Naive B cell (primary cell): ENCODE results near the gene ANXA11. TPM values are rescaled to one million over a fixed set of nuclear protein-coding genes. Genes with fewer than 3 reads are reported as not detected.
"Not testable (repeated sequence)": the region's sequence is repeated elsewhere in the genome, so short reads cannot be mapped to it uniquely, and the experiment has no call there.

Experiments
- ATAC-seq, 2 donors: fragments of 150-1000 bp; cut with Tn5 transposase; 2 replicates each; pipeline ENCODE4 v1.10.0; 2021; ENCODE audit warnings: low read depth in 2 of 2, mild to moderate bottlenecking in 2 of 2, moderate library complexity in 2 of 2
- DNase-seq: peaks from one replicate; pipeline ENCODE4 v3.0.0; 2022
- H3K27ac Mint-ChIP-seq, 6 donors: one replicate each; pipeline ENCODE4 v1.8.0; 2020 to 2022; ENCODE audit warnings: mild to moderate bottlenecking in 6 of 6, mixed read lengths in 6 of 6, moderate library complexity in 5 of 6, inconsistent platforms in 2 of 6
- H3K27me3 Mint-ChIP-seq, 3 donors: one replicate each; pipeline ENCODE4 v1.8.0; 2021 to 2022; ENCODE audit warnings: mixed read lengths in 3 of 3, mild to moderate bottlenecking in 1 of 3
- H3K36me3 Mint-ChIP-seq, 2 donors: one replicate each; pipeline ENCODE4 v1.8.0; 2020 to 2022; ENCODE audit warnings: mixed read lengths in 2 of 2, inconsistent platforms in 1 of 2, mild to moderate bottlenecking in 1 of 2
- H3K4me1 Mint-ChIP-seq, 3 donors: one replicate each; pipeline ENCODE4 v1.8.0; 2020 to 2022; ENCODE audit warnings: mixed read lengths in 3 of 3, inconsistent platforms in 1 of 3, mild to moderate bottlenecking in 1 of 3, moderate library complexity in 1 of 3
- H3K4me3 Mint-ChIP-seq, 8 donors: one replicate each; pipeline ENCODE4 v1.8.0; 2020 to 2022; ENCODE audit warnings: mild to moderate bottlenecking in 8 of 8, mixed read lengths in 8 of 8, moderate library complexity in 8 of 8, inconsistent platforms in 2 of 8
- H3K9me3 Mint-ChIP-seq, 7 donors: one replicate each; pipeline ENCODE4 v1.8.0; 2020 to 2022; ENCODE audit warnings: mixed read lengths in 7 of 7, mild to moderate bottlenecking in 5 of 7, inconsistent platforms in 2 of 7, moderate library complexity in 1 of 7
- polyA plus RNA-seq, 6 donors: library from polyadenylated mRNA; unstranded; fragments of 300-500 nt; fragmentation: Illumina TruSeq; gene quantifications; one replicate each; pipeline ENCODE4 v1.2.3, GENCODE V29; 2021; ENCODE audit warnings: low read depth in 6 of 6

ANXA11 gene
- polyA plus RNA-seq, 6 donors from 2014 or later = 146 to 167 (median 157) TPM

- no peak overlapping the region for H3K4me3 Mint-ChIP-seq
- peaks cover 0 to 4% (median 0%) of the 10 kb centered on the region in 3 donors for H3K4me1 Mint-ChIP-seq
- H3K27ac Mint-ChIP-seq = peak overlapping the region in 1 of 6 donors; percentile 26
- no peaks in the 10 kb centered on the region for H3K27me3 Mint-ChIP-seq
- H3K36me3 Mint-ChIP-seq = peaks cover 24 to 77% of the 10 kb centered on the region in 2 donors
- ATAC-seq = no peak
- peaks cover 0 to 5% (median 2%) of the 10 kb centered on the region in 7 donors for H3K9me3 Mint-ChIP-seq
- no peak for DNase-seq
Measured at GRCh38 chr10:80154626-80154977, 50.7 kb downstream of the ANXA11 start.

- H3K36me3 Mint-ChIP-seq = peaks cover 34 to 78% of the 10 kb centered on the region in 2 donors
- H3K27ac Mint-ChIP-seq = peak overlapping the region in 2 of 6 donors; percentile 25 to 45
- no peak overlapping the region for H3K4me3 Mint-ChIP-seq
- no peaks in the 10 kb centered on the region for H3K27me3 Mint-ChIP-seq
- ATAC-seq (no peak), DNase-seq (no peak)
- H3K9me3 Mint-ChIP-seq = peaks cover 0 to 6% (median 3%) of the 10 kb centered on the region in 7 donors
- H3K4me1 Mint-ChIP-seq = peaks cover 0 to 4% (median 0%) of the 10 kb centered on the region in 3 donors
Measured at GRCh38 chr10:80153460-80153859, 51.9 kb downstream of the ANXA11 start.

GRCh38 chr10:80152820-80153219 is 52.5 kb downstream of the ANXA11 start:
- Mint-ChIP-seq H3K9me3 (peaks cover 0 to 6% (median 3%) of the 10 kb centered on the region in 7 donors), H3K36me3 (peaks cover 34 to 73% of the 10 kb centered on the region in 2 donors), H3K27ac (peak overlapping the region in 3 of 6 donors; percentile 52 to 86 (median 66)), H3K4me3 (peak overlapping the region in 1 of 8 donors; percentile 69), H3K27me3 (no peaks in the 10 kb centered on the region), H3K4me1 (peaks cover 0 to 4% (median under 1%) of the 10 kb centered on the region in 3 donors)
- DNase-seq (no peak), ATAC-seq (no peak)

GRCh38 chr10:80150172-80150571 is 55.2 kb downstream of the ANXA11 start:
- no peak for ATAC-seq
- H3K9me3 Mint-ChIP-seq = peaks cover 0 to 6% (median 3%) of the 10 kb centered on the region in 7 donors
- peaks cover 27 to 49% of the 10 kb centered on the region in 2 donors for H3K36me3 Mint-ChIP-seq
- no peak overlapping the region for H3K4me3 Mint-ChIP-seq
- no peak for DNase-seq
- peaks cover 4 to 18% (median 5%) of the 10 kb centered on the region in 3 donors for H3K4me1 Mint-ChIP-seq
- H3K27me3 Mint-ChIP-seq = no peaks in the 10 kb centered on the region
- peak overlapping the region in 1 of 6 donors; percentile 66 for H3K27ac Mint-ChIP-seq

GRCh38 chr10:80149123-80149522 is 56.2 kb downstream of the ANXA11 start:
- Mint-ChIP-seq H3K9me3 (peaks cover 0 to 6% (median 3%) of the 10 kb centered on the region in 7 donors), H3K4me1 (peaks cover 11 to 26% (median 13%) of the 10 kb centered on the region in 3 donors), H3K4me3 (no peak overlapping the region), H3K36me3 (peaks cover 20 to 41% of the 10 kb centered on the region in 2 donors), H3K27me3 (no peaks in the 10 kb centered on the region), H3K27ac (peak overlapping the region in 2 of 6 donors; percentile 1 to 69)
- ATAC-seq = no peak
- DNase-seq = no peak

GRCh38 chr10:80148166-80148805 is 57.1 kb downstream of the ANXA11 start:
- Mint-ChIP-seq H3K27ac (peak overlapping the region in 2 of 6 donors; percentile 85 to 88), H3K4me1 (peaks cover 17 to 34% (median 19%) of the 10 kb centered on the region in 3 donors), H3K4me3 (no peak overlapping the region), H3K9me3 (peaks cover 0 to 6% (median 3%) of the 10 kb centered on the region in 7 donors), H3K36me3 (peaks cover 20 to 36% of the 10 kb centered on the region in 2 donors), H3K27me3 (no peaks in the 10 kb centered on the region)
- DNase-seq = no peak
- no peak for ATAC-seq

- Mint-ChIP-seq H3K27ac (peak overlapping the region in 1 of 6 donors; percentile 18), H3K36me3 (peaks cover 20 to 23% of the 10 kb centered on the region in 2 donors), H3K27me3 (peaks cover 0 to 2% (median 1%) of the 10 kb centered on the region in 3 donors), H3K4me1 (peaks cover 17 to 31% (median 19%) of the 10 kb centered on the region in 3 donors), H3K9me3 (peaks cover 0 to 6% (median 3%) of the 10 kb centered on the region in 7 donors), H3K4me3 (peak overlapping the region in 1 of 8 donors; percentile 33)
- DNase-seq (no peak), ATAC-seq (no peak)
Measured at GRCh38 chr10:80146918-80147317, 58.4 kb downstream of the ANXA11 start.

- not testable (repeated sequence) for DNase-seq, H3K9me3 Mint-ChIP-seq, ATAC-seq
- Mint-ChIP-seq H3K27me3 (peaks cover 4 to 15% (median 14%) of the 10 kb centered on the region in 3 donors), H3K4me3 (peak overlapping the region in 3 of 8 donors; percentile 1 to 16 (median 15)), H3K4me1 (peaks cover 17 to 31% (median 19%) of the 10 kb centered on the region in 3 donors), H3K27ac (peak overlapping the region in 5 of 6 donors; percentile 39 to 75 (median 53)), H3K36me3 (peaks cover 15 to 16% of the 10 kb centered on the region in 2 donors)
Measured at GRCh38 chr10:80145406-80146308, 59.7 kb downstream of the ANXA11 start.

GRCh38 chr10:80144696-80145131 is 60.6 kb downstream of the ANXA11 start:
- Mint-ChIP-seq H3K27ac (peak overlapping the region; percentile 80 to 95 (median 90)), H3K27me3 (peaks cover 11 to 24% (median 23%) of the 10 kb centered on the region in 3 donors), H3K36me3 (peaks cover 10% of the 10 kb centered on the region in 2 donors), H3K4me1 (peaks cover 17 to 31% (median 19%) of the 10 kb centered on the region in 3 donors), H3K4me3 (peak overlapping the region; percentile 72 to 87 (median 82)), H3K9me3 (peaks cover 0 to 6% (median 0%) of the 10 kb centered on the region in 7 donors)
- peak; percentile 36 to 42 for ATAC-seq
- DNase-seq = no peak

- Mint-ChIP-seq H3K27me3 (peaks cover 11 to 29% (median 28%) of the 10 kb centered on the region in 3 donors), H3K4me3 (peak overlapping the region; percentile 72 to 87 (median 83)), H3K27ac (peak overlapping the region; percentile 80 to 95 (median 90)), H3K9me3 (peaks cover 0 to 2% (median 0%) of the 10 kb centered on the region in 7 donors), H3K36me3 (peaks cover 4 to 6% of the 10 kb centered on the region in 2 donors), H3K4me1 (peaks cover 17 to 31% (median 19%) of the 10 kb centered on the region in 3 donors)
- ATAC-seq (peak; percentile 68 to 70), DNase-seq (peak; percentile 38)
Measured at GRCh38 chr10:80144067-80144695, 61.2 kb downstream of the ANXA11 start.

GRCh38 chr10:80141696-80142460 is 63.5 kb downstream of the ANXA11 start:
- H3K27ac Mint-ChIP-seq = no peak overlapping the region
- peaks cover 14 to 23% (median 17%) of the 10 kb centered on the region in 3 donors for H3K4me1 Mint-ChIP-seq
- no peaks in the 10 kb centered on the region for H3K36me3 Mint-ChIP-seq
- no peaks in the 10 kb centered on the region for H3K9me3 Mint-ChIP-seq
- no peak overlapping the region for H3K4me3 Mint-ChIP-seq
- ATAC-seq (no peak), DNase-seq (no peak)
- H3K27me3 Mint-ChIP-seq = peaks cover 11 to 41% (median 30%) of the 10 kb centered on the region in 3 donors

- no peaks in the 10 kb centered on the region for H3K9me3 Mint-ChIP-seq
- no peaks in the 10 kb centered on the region for H3K36me3 Mint-ChIP-seq
- DNase-seq (no peak), ATAC-seq (no peak)
- no peak overlapping the region for H3K4me3 Mint-ChIP-seq
- peaks cover 13 to 16% (median 14%) of the 10 kb centered on the region in 3 donors for H3K4me1 Mint-ChIP-seq
- H3K27me3 Mint-ChIP-seq = peaks cover 11 to 41% (median 30%) of the 10 kb centered on the region in 3 donors
- H3K27ac Mint-ChIP-seq = peak overlapping the region in 1 of 6 donors; percentile 67
Measured at GRCh38 chr10:80140251-80140650, 65.1 kb downstream of the ANXA11 start.
